ENCODE data around the gene HOMER2.

The HOMER2 gene

DNA sequence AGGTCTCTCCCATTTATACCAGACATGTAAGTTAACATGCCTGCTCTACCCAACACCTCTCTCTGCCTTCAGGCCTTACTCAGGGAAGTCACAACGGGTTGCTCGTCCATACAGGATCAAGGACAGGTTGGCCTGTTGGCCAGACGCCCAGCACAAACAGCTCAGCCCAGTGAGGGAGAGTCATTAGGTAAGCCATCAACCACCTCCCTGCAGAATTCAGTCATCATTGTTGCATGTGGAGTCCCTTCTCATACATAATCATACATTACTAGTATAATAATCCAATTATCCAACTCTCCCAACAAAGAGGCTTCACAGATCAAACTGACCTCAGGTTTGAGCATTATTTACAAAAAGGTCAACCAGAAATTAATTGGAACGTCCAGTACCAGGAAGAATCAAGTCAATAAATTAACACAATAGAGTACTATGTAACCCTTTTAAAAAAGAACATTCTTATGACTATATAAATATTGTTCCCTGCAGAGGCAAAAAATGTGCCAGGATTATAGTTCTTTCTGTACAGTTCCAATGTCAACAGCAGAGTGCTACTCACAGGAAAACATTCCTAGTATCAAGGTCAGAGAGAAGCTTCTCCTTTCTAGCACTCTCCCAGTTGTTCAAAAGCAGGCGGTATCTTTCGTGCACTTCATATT, 33.2 kb downstream of the HOMER2 start:
- TF ChIP-seq, protein P1, sequence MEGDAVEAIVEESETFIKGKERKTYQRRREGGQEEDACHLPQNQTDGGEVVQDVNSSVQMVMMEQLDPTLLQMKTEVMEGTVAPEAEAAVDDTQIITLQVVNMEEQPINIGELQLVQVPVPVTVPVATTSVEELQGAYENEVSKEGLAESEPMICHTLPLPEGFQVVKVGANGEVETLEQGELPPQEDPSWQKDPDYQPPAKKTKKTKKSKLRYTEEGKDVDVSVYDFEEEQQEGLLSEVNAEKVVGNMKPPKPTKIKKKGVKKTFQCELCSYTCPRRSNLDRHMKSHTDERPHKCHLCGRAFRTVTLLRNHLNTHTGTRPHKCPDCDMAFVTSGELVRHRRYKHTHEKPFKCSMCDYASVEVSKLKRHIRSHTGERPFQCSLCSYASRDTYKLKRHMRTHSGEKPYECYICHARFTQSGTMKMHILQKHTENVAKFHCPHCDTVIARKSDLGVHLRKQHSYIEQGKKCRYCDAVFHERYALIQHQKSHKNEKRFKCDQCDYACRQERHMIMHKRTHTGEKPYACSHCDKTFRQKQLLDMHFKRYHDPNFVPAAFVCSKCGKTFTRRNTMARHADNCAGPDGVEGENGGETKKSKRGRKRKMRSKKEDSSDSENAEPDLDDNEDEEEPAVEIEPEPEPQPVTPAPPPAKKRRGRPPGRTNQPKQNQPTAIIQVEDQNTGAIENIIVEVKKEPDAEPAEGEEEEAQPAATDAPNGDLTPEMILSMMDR (IDR thresholded peaks at IDR 0.05) = no peak
- H3K36me3 ChIP-seq = no peaks in the 10 kb centered on the region
- H3K4me1 ChIP-seq (ENCODE audit: control insufficient read depth in 1 of 2, insufficient read depth in 1 of 2, low read depth in 1 of 2, low read length in 1 of 2) = no peaks in the 10 kb centered on the region
- no peaks in the 10 kb centered on the region for H3K27me3 ChIP-seq
- no peak overlapping the region for H3K4me3 ChIP-seq (ENCODE audit: low read depth in 1 of 2, low read length in 1 of 2)
- no peaks in the 10 kb centered on the region for H3K9me3 ChIP-seq
- H3K27ac ChIP-seq = no peak overlapping the region

DNA sequence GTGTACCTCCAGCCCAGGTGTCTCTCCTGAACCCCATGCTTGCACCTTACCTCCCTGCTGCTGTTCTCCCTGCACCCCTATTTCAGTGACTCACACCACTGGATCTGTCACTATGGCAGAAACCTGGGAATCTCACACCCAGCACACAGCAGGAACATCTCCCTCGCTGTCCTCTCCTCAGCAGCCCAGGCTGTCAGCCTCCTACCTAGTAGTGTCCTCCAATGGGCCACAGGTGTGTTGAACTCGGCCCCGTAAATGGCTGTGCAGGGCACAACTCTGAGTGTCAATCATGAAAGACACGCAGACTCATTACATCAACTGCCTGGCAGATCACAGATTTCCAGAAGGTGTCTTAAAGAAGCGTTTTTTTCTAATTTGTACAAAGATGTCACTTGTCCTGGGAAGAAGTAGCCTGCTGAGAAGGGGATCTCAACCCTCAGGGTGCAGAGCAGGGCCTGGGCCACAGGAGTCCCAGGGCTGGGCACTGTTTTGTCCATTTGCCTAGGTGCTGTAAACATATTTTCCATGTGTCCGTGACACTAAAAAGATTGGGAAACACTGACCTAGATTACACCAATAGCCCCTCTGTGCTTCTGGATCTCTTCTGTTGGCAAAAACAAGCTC, 33.8 kb downstream of the HOMER2 start:
- no peaks in the 10 kb centered on the region for H3K36me3 ChIP-seq
- H3K27me3 ChIP-seq = no peaks in the 10 kb centered on the region
- no peak overlapping the region for H3K27ac ChIP-seq
- no peaks in the 10 kb centered on the region for H3K4me1 ChIP-seq (ENCODE audit: control insufficient read depth in 1 of 2, insufficient read depth in 1 of 2, low read depth in 1 of 2, low read length in 1 of 2)
- TF ChIP-seq, protein P1 (IDR thresholded peaks at IDR 0.05) = no peak
- no peak overlapping the region for H3K4me3 ChIP-seq (ENCODE audit: low read depth in 1 of 2, low read length in 1 of 2)
- H3K9me3 ChIP-seq = no peaks in the 10 kb centered on the region

DNA sequence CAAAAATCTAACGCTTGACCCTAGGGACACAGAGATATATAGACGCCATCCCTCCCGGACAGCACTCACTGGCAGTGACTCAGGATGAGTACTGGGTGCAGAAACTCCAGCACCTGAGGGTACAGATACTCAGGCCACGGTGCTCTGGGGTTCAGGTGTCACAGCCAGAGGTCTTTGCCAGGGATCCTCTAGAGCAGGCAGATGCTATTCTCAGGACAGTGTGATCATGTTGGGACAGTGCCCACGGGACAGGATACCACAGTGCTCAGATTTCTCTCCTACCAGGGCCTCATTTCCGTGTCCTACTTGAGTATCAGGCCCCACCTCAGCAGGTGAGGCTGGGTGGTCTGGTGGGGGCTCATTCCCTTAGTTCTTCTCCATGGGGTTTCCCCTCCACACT, 34.4 kb downstream of the HOMER2 start:
- Histone ChIP-seq H3K27ac (no peak overlapping the region), H3K27me3 (no peaks in the 10 kb centered on the region), H3K4me1 (ENCODE audit: control insufficient read depth in 1 of 2, insufficient read depth in 1 of 2, low read depth in 1 of 2, low read length in 1 of 2) (no peaks in the 10 kb centered on the region), H3K36me3 (no peaks in the 10 kb centered on the region), H3K9me3 (no peaks in the 10 kb centered on the region), H3K4me3 (ENCODE audit: low read depth in 1 of 2, low read length in 1 of 2) (no peak overlapping the region)
- TF ChIP-seq, protein P1 (IDR thresholded peaks at IDR 0.05) = no peak

DNA sequence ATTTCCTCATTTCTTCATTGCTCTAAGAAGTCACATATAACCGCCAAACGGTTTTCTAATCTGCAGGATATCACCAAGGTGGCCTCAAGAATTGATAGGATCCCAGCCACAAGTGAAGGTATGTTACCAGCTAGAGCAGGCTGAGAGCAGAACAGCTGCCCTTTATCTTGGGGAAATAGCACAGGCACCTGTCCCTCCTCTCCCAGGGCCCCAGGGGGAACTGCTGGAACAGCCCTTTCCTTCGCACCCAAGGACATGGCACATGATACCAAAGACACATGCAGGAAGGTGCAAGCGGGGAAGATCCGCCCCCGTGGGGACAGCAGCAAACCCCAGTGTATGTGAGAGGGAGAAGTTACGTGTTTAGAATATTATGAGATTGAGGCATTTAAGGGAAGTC, 35.3 kb downstream of the HOMER2 start:
- TF ChIP-seq, protein P1 (IDR thresholded peaks at IDR 0.05) = no peak
- Histone ChIP-seq H3K36me3 (no peaks in the 10 kb centered on the region), H3K4me1 (ENCODE audit: control insufficient read depth in 1 of 2, insufficient read depth in 1 of 2, low read depth in 1 of 2, low read length in 1 of 2) (no peaks in the 10 kb centered on the region), H3K4me3 (ENCODE audit: low read depth in 1 of 2, low read length in 1 of 2) (no peak overlapping the region), H3K9me3 (no peaks in the 10 kb centered on the region), H3K27me3 (no peaks in the 10 kb centered on the region), H3K27ac (no peak overlapping the region)

DNA sequence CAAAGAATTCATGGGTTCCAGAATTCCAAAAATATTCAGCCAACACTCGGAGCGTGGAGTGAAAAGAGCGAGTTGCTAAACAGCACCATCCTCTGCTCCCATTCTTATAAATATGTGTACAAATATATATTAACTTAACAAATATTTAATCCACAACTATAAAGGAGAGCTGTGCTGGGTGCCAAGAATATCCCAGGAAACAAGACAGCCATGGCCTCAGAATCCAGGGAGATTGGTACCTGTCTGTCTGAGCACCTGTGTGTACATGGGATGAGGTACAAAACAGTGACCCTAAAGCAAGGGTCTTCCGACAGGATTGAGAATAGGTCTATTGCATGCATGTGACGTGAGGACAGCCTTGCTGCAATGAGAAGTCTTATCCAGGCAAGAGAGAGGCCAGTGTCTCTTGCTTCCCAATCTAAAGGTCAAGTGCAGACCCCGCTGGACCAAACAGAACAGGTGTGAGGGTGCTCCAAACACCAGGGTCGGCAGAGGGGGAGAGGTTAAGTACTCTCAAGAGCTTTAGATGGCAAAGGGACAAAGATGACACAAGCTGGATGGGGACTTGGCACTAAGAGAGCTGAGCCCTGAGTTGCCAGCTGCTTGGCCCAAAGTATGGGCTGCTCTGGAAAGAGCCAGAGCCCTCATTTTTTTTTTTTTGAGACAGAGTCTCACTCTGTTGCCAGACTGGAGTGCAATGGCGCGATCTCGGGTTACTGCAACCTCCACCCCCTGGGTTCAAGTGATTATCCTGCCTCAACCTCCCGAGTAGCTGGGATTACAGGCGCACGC, 36.2 kb downstream of the HOMER2 start:
- H3K36me3 ChIP-seq = no peaks in the 10 kb centered on the region
- no peak overlapping the region for H3K27ac ChIP-seq
- TF ChIP-seq, protein P1 (IDR thresholded peaks at IDR 0.05) = no peak
- H3K27me3 ChIP-seq = no peaks in the 10 kb centered on the region
- no peaks in the 10 kb centered on the region for H3K9me3 ChIP-seq
- no peak overlapping the region for H3K4me3 ChIP-seq (ENCODE audit: low read depth in 1 of 2, low read length in 1 of 2)
- no peaks in the 10 kb centered on the region for H3K4me1 ChIP-seq (ENCODE audit: control insufficient read depth in 1 of 2, insufficient read depth in 1 of 2, low read depth in 1 of 2, low read length in 1 of 2)

All from neutrophil (primary cell).